WTC11 (cell line): ENCODE data around the gene SPAAR. TPM values are rescaled to one million over a fixed set of nuclear protein-coding genes. Genes with fewer than 3 reads are reported as not detected.

Experiments used
- ATAC-seq: fragments of 200-7000 bp; cut with Tn5 transposase; 2 replicates; pipeline ENCODE4 v1.10.0; 2021; ENCODE audit warnings: mild to moderate bottlenecking, moderate library complexity
- CTCF ChIA-PET: fragments of 300-600 bp; sonication (Branson Sonifier 250); formaldehyde crosslinking; loops from one replicate; lab custom pipeline; 2021; ENCODE audit warnings: antibody characterized with exemption; lab: Charles Lee
- POLR2A ChIA-PET: fragments of 350-600 bp; sonication (Branson Sonifier 250); formaldehyde crosslinking; loops from one replicate; lab custom pipeline; 2021; ENCODE audit warnings: antibody characterized with exemption; lab: Charles Lee
- DNase-seq: peaks from one replicate; pipeline ENCODE4 v3.0.0; 2021; ENCODE audit warnings: low spot score
- H3K27ac Mint-ChIP-seq: 2 replicates; pipeline ENCODE4 v1.8.0; 2021; ENCODE audit warnings: mixed read lengths
- H3K27me3 Mint-ChIP-seq: 2 replicates; pipeline ENCODE4 v1.8.0; 2021; ENCODE audit warnings: low read depth, mild to moderate bottlenecking, moderate library complexity, mixed read lengths
- H3K36me3 Mint-ChIP-seq: 2 replicates; pipeline ENCODE4 v1.8.0; 2021; ENCODE audit warnings: mixed read lengths
- H3K4me1 Mint-ChIP-seq: 2 replicates; pipeline ENCODE4 v1.8.0; 2022; ENCODE audit warnings: mixed read lengths
- H3K4me3 Mint-ChIP-seq: 2 replicates; pipeline ENCODE4 v1.8.0; 2021; ENCODE audit warnings: mild to moderate bottlenecking, moderate library complexity, mixed read lengths
- H3K9me3 Mint-ChIP-seq: 2 replicates; pipeline ENCODE4 v1.8.0; 2021; ENCODE audit warnings: mixed read lengths
- AR ChIP-seq: fragments of 250-450 bp; sonication (Bioruptor Pico); IDR thresholded peaks from 2 replicates; pipeline ENCODE4 v1.9.0; 2021; ENCODE audit warnings: mild to moderate bottlenecking
- CBFB ChIP-seq: sonication (generic); formaldehyde crosslinking; IDR thresholded peaks from 2 replicates; pipeline ENCODE4 v1.8.1; 2022; ENCODE audit warnings: mild to moderate bottlenecking, low read depth, missing genetic modification reagents
- CTCF ChIP-seq: fragments of 200-600 bp; IDR thresholded peaks from 2 replicates; pipeline ENCODE4 v1.8.0; 2022; ENCODE audit warnings: antibody characterized with exemption
- ELF4 ChIP-seq: sonication (generic); formaldehyde crosslinking; IDR thresholded peaks from 2 replicates; pipeline ENCODE4 v1.8.1; 2022; ENCODE audit warnings: low read depth, mild to moderate bottlenecking, moderate library complexity, missing genetic modification reagents
- ETV6 ChIP-seq: sonication (generic); formaldehyde crosslinking; IDR thresholded peaks from 2 replicates; pipeline ENCODE4 v1.8.1; 2022; ENCODE audit warnings: mild to moderate bottlenecking, missing genetic modification reagents
- FOXP1 ChIP-seq: sonication (generic); formaldehyde crosslinking; IDR thresholded peaks from 2 replicates; pipeline ENCODE4 v1.8.0; 2022; ENCODE audit warnings: missing genetic modification reagents, mild to moderate bottlenecking, moderate library complexity, borderline replicate concordance
- GTF2I ChIP-seq: fragments of 250-450 bp; sonication (Bioruptor Pico); conservative IDR thresholded peaks from 2 replicates; pipeline ENCODE4 v1.4.0; 2021; ENCODE audit warnings: mild to moderate bottlenecking
- IRF1 ChIP-seq: sonication (generic); formaldehyde crosslinking; IDR thresholded peaks from 2 replicates; pipeline ENCODE4 v1.8.0; 2023; ENCODE audit warnings: missing genetic modification reagents
- IRF2 ChIP-seq: sonication (generic); formaldehyde crosslinking; IDR thresholded peaks from 2 replicates; pipeline ENCODE4 v1.8.0; 2022; ENCODE audit warnings: low read depth, missing genetic modification reagents, borderline replicate concordance
- MAX ChIP-seq: sonication (generic); formaldehyde crosslinking; IDR thresholded peaks from 2 replicates; pipeline ENCODE4 v1.8.0; 2022; ENCODE audit warnings: mild to moderate bottlenecking, missing genetic modification reagents
- NFATC4 ChIP-seq: fragments of 250-450 bp; sonication (Bioruptor Pico); IDR thresholded peaks from 2 replicates; pipeline ENCODE4 v1.9.0; 2021; ENCODE audit warnings: mild to moderate bottlenecking
- NR1H2 ChIP-seq: sonication (generic); formaldehyde crosslinking; IDR thresholded peaks from 2 replicates; pipeline ENCODE4 v1.9.0; 2021; ENCODE audit warnings: mild to moderate bottlenecking, moderate library complexity, missing genetic modification reagents
- NR3C1 ChIP-seq: sonication (generic); formaldehyde crosslinking; conservative IDR thresholded peaks from 2 replicates; pipeline ENCODE4 v1.8.1; 2023; ENCODE audit warnings: low read depth, mild to moderate bottlenecking, missing genetic modification reagents
- PRDM15 ChIP-seq: sonication (generic); formaldehyde crosslinking; IDR thresholded peaks from 2 replicates; pipeline ENCODE4 v1.8.0; 2022; ENCODE audit warnings: missing genetic modification reagents
- SMAD4 ChIP-seq: sonication (generic); formaldehyde crosslinking; IDR thresholded peaks from 2 replicates; pipeline ENCODE4 v1.8.0; 2022; ENCODE audit warnings: mild to moderate bottlenecking, missing genetic modification reagents
- TEAD1 ChIP-seq: sonication (generic); formaldehyde crosslinking; IDR thresholded peaks from 2 replicates; pipeline ENCODE4 v1.8.0; 2022; ENCODE audit warnings: mild to moderate bottlenecking, missing genetic modification reagents
- ZNF121 ChIP-seq: sonication (generic); formaldehyde crosslinking; IDR thresholded peaks from 2 replicates; pipeline ENCODE4 v1.8.0; 2023; ENCODE audit warnings: missing genetic modification reagents
- ZNF138 ChIP-seq: sonication (generic); formaldehyde crosslinking; conservative IDR thresholded peaks from 2 replicates; pipeline ENCODE4 v1.8.1; 2022; ENCODE audit warnings: mild to moderate bottlenecking, moderate library complexity, missing genetic modification reagents
- total RNA-seq: library from RNA; stranded (reverse); gene quantifications from 3 replicates; pipeline ENCODE4 v1.2.3, GENCODE V29; 2021

The SPAAR gene
- total RNA-seq, 1 experiment from 2014 or later: 0.33 TPM

GRCh38 chr9:35909687-35910612 is 660 bp downstream of the SPAAR start:
- ChIA-PET CTCF (interaction anchor here (0.8 to 3.2 kb wide), 10 partner anchors 28 to 177 kb away, joined by 3 to 16 read pairs (median 6); partner anchors contain the start of genes FAM221B, HINT2 and TMEM8B), POLR2A (no interaction called here)
- TF ChIP-seq NFATC4 (CRISPR knock-in tag) (no peak), PRDM15 (CRISPR knock-in tag) (peak; percentile 46)
- no peak overlapping the region for H3K27ac Mint-ChIP-seq
- peaks cover 4% of the 10 kb centered on the region; the same call in 1 of the 2 replicates for H3K27me3 Mint-ChIP-seq
- H3K36me3 Mint-ChIP-seq: no peaks in the 10 kb centered on the region
- no peak overlapping the region for H3K4me3 Mint-ChIP-seq
- no peak for DNase-seq
- ATAC-seq: no peak
- H3K9me3 Mint-ChIP-seq: no peaks in the 10 kb centered on the region
- H3K4me1 Mint-ChIP-seq: peaks cover 43% of the 10 kb centered on the region

- peak overlapping the region; percentile 10; the same call in 1 of the 2 replicates for H3K27ac Mint-ChIP-seq
- POLR2A ChIA-PET: no interaction called here
Observed at GRCh38 chr9:35910613-35911359, 1.5 kb downstream of the SPAAR start.

GRCh38 chr9:35911690-35912089 is 2.4 kb downstream of the SPAAR start:
- Mint-ChIP-seq H3K27me3 (peaks cover 4% of the 10 kb centered on the region; the same call in 1 of the 2 replicates), H3K27ac (no peak overlapping the region), H3K36me3 (no peaks in the 10 kb centered on the region), H3K4me1 (peaks cover 45% of the 10 kb centered on the region), H3K9me3 (no peaks in the 10 kb centered on the region), H3K4me3 (no peak overlapping the region)
- DNase-seq (no peak), ATAC-seq (no peak)
- ChIA-PET POLR2A (no interaction called here), CTCF (interaction anchor here (0.8 to 3.2 kb wide), 6 partner anchors 9 to 1501 kb away, joined by 3 to 16 read pairs (median 8); partner anchors contain the start of genes FAM221B and TMEM8B)
- TF ChIP-seq CTCF (no peak), NR1H2 (no peak), FOXP1 (CRISPR knock-in tag) (no peak), ZNF121 (CRISPR knock-in tag) (no peak), ZNF138 (no peak), MAX (CRISPR knock-in tag) (no peak), ETV6 (CRISPR knock-in tag) (no peak), NR3C1 (CRISPR knock-in tag) (no peak), GTF2I (CRISPR knock-in tag) (no peak), TEAD1 (CRISPR knock-in tag) (no peak), IRF1 (CRISPR knock-in tag) (no peak), SMAD4 (CRISPR knock-in tag) (no peak)

More at GRCh38 chr9:35910613-35911359, 1.5 kb downstream of the SPAAR start:
- no peaks in the 10 kb centered on the region for H3K36me3 Mint-ChIP-seq
- H3K27me3 Mint-ChIP-seq: peaks cover 4% of the 10 kb centered on the region; the same call in 1 of the 2 replicates
- TF ChIP-seq AR (CRISPR knock-in tag): no peak
- no peak for TF ChIP-seq IRF2 (CRISPR knock-in tag)
- no peak for TF ChIP-seq TEAD1 (CRISPR knock-in tag)
- TF ChIP-seq CBFB (CRISPR knock-in tag): no peak
- TF ChIP-seq ELF4 (CRISPR knock-in tag): no peak
- no peak overlapping the region for H3K4me3 Mint-ChIP-seq
- no peaks in the 10 kb centered on the region for H3K9me3 Mint-ChIP-seq
- ATAC-seq: peak; percentile 11
- CTCF ChIA-PET: interaction anchor here (0.8 to 3.2 kb wide), 10 partner anchors 28 to 1502 kb away, joined by 3 to 16 read pairs (median 6); partner anchors contain the start of genes FAM221B and TMEM8B
- H3K4me1 Mint-ChIP-seq: peaks cover 43% of the 10 kb centered on the region
- no peak for DNase-seq
